DOHH2 (cell line): ENCODE data around the gene SIRT1.

ENCODE experiments used
- CTCF ChIP-seq: fragments of 200-600 bp; sonication (generic); IDR thresholded peaks from one replicate; pipeline ENCODE4 v1.5.1; 2014; ENCODE audit warnings: antibody characterized with exemption, mild to moderate bottlenecking, low read depth, low read length; ENCODE audit not compliant: poor library complexity, severe bottlenecking
- EZH2phosphoT487 ChIP-seq: fragments of 200-600 bp; sonication (generic); IDR thresholded peaks from 2 replicates; pipeline ENCODE4 v1.6.1; 2017; ENCODE audit warnings: borderline replicate concordance, mild to moderate bottlenecking, antibody characterized with exemption, low read length, moderate library complexity, mixed read lengths

GRCh38 chr10:67921065-67921464 is 36.6 kb downstream of the SIRT1 start:
- TF ChIP-seq CTCF (no peak), EZH2phosphoT487 (no peak)
